Activated naive CD4-positive, alpha-beta T cell treated with anti-CD3 and anti-CD28 coated beads, Interleukin-2, amount 50 U/mL, for 24 hours (primary cell): ENCODE data around the gene DVL2.

Experiments used
- H3K27ac Mint-ChIP-seq: one replicate; pipeline ENCODE4 v1.8.0; 2021; ENCODE audit warnings: mild to moderate bottlenecking, mixed read lengths
- H3K27me3 Mint-ChIP-seq: one replicate; pipeline ENCODE4 v1.8.0; 2021; ENCODE audit warnings: mixed read lengths
- H3K36me3 Mint-ChIP-seq: one replicate; pipeline ENCODE4 v1.8.0; 2021; ENCODE audit warnings: mixed read lengths
- H3K4me1 Mint-ChIP-seq: one replicate; pipeline ENCODE4 v1.8.0; 2021; ENCODE audit warnings: mixed read lengths
- H3K4me3 Mint-ChIP-seq: one replicate; pipeline ENCODE4 v1.8.0; 2021; ENCODE audit warnings: mild to moderate bottlenecking, mixed read lengths
- H3K9me3 Mint-ChIP-seq: one replicate; pipeline ENCODE4 v1.8.0; 2021; ENCODE audit warnings: mixed read lengths

The DVL2 gene

DNA sequence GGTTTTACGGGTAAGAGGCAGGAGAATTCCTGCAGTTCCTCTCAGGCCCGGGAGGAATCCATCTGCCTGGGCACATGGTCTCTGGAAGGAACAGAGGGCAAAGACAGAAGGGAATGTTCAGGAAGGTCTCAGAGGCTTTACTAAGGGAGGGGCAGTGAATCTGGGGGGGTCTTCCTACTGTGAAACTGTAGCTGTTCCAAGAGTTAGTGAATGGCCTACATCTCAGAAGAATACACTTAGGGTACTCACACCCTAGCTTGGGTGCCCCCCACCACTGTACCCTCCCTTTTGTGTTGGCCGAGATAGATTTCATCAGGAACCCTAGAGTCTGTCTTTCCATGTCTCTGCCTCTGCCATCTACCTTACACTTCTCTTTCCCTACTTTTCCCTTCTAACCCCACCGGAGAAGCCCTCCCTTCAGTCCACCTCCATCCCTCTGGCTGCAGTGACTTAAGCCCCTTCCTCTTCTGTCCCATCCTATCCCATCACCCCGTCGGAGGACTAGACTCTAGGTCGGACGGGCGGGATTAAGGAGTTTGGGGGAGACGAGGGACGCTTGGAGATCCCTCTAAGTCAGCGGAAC lies 15.0 kb downstream of the DVL2 start:
- Mint-ChIP-seq H3K27me3 (no peaks in the 10 kb centered on the region), H3K9me3 (no peaks in the 10 kb centered on the region), H3K27ac (peak overlapping the region; percentile 92), H3K4me1 (peaks cover 64% of the 10 kb centered on the region), H3K4me3 (peak overlapping the region; percentile 92), H3K36me3 (peaks cover 4% of the 10 kb centered on the region)

DNA sequence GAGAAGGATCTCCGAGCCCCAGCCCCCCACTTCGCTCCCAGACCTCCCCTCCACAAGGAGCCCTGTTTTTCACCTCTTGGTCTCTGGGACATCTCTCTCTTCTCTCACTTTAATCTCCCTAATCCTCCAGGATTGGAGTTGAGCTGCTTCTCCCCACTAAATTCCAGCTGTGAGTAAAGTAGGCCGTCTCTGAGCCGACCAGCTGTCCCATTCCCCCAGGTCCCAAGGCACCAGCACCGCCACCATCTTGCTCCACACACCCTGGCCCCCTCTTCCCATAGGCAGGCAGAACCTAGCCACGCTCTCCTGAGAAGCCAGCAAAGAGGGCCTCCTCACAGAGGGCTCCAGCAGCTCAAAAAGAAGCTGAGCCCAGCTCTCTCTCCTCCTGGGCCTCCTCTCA lies 15.6 kb downstream of the DVL2 start:
- Mint-ChIP-seq H3K36me3 (peaks cover 2% of the 10 kb centered on the region), H3K27ac (peak overlapping the region; percentile 92), H3K4me1 (peaks cover 69% of the 10 kb centered on the region), H3K9me3 (no peaks in the 10 kb centered on the region), H3K27me3 (no peaks in the 10 kb centered on the region), H3K4me3 (peak overlapping the region; percentile 92)

DNA sequence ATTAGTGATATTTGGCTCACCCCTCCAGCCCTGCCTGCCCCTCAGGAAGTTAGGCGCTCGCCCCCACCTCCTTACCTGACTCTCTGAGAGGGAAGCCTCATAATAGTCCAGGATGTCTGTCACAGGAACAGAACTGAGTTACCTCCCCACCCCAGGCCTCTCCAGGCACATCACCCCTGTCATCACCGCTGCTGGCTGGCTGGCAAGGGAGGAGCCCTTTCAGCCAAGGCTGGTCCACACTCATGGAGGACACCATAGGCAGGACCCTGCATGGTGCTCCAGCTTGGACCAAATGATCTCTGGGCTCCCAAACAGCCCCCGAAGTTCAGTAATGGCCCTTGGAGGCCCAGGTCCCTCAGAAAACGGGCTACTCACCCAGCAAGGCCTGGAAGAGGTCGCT lies 16.2 kb downstream of the DVL2 start:
- Mint-ChIP-seq H3K9me3 (no peaks in the 10 kb centered on the region), H3K36me3 (no peaks in the 10 kb centered on the region), H3K27me3 (no peaks in the 10 kb centered on the region), H3K4me1 (peaks cover 75% of the 10 kb centered on the region), H3K27ac (peak overlapping the region; percentile 65), H3K4me3 (peak overlapping the region; percentile 74)

DNA sequence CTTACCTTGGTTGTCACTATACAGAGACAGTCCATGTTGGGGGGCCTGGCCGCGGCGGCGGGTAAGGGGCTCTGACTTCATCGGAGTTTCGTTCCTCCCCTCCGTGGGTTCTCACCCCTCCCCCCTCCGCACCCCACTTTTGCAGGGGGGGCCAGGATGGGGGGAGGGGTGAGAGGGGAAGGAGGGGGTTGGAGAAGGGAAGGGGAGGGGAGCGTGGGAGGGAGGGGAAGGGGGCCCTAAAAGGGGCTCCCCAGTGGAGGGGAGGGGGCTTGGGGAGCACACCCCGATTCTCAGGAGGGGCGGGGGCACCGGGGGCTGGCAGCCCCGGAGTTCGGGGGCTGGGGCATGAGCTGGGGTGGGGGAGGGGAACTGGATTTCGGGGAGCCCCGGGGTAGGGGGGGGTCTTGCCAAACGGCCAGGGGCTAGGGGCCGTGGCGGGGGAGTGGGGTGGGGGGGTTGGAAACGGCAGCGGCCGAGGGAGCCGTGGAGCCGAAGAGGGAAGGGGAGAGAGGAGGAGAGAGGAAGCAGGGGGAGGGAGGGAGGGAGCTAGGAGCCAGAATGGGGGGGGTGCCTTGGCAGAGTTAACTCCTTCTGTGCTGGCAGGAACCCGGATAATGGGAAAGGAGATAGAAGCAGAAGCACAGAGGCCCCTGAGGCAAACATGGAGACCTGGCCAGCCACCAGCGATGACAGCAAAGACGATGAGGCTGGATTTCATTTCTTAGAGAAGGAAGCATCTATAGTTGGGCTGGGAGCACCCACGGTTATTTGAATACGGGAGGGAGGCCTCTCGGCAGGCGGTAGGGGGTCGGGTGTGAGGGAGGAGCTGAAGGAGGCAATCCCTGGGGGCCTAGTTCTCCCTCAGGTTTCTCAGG lies 17.0 kb downstream of the DVL2 start:
- no peaks in the 10 kb centered on the region for H3K36me3 Mint-ChIP-seq
- peak overlapping the region; percentile 85 for H3K27ac Mint-ChIP-seq
- peaks cover 78% of the 10 kb centered on the region for H3K4me1 Mint-ChIP-seq
- H3K4me3 Mint-ChIP-seq: peak overlapping the region; percentile 74
- H3K27me3 Mint-ChIP-seq: no peaks in the 10 kb centered on the region
- no peaks in the 10 kb centered on the region for H3K9me3 Mint-ChIP-seq

DNA sequence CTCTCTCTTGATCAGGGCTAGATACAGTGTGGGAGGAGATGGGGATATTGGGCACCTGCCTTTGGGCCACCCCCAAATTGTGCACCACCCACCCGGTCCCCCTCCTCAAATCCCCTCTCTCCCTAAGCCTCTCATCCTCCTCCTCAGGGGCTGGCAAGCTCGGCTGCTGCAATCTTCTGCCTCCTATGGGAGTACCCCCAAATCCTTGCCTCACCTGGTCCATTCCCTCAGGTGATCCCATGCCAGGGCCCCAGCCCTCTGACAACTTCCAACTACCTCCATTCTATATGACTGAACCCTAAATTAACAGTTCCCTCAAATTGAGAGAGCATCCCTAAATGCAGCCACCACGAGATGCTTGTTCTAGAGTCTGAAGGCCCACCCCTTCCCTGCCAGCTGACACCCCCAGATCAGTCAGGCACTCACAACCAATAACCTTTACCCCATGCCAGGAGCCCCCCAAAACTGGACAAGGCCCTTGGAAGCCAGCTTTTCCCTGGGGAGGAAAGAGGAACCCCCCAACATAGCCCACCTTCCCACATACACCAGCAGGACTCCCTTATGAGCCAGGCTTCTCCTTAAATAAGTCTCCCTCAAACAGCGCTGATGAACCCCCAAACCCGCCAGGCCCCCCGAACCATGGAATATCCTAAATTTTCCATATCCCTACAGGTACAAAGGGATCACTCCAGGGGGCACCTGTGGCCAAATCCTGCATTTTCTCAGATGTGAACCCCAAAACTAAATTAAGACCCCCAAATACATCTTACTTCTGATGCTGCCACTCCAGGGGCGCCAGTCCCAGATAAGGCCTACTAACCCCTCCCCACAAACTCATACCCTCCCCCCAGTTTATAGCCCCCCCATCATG lies 17.8 kb downstream of the DVL2 start:
- peak overlapping the region; percentile 59 for H3K4me3 Mint-ChIP-seq
- H3K9me3 Mint-ChIP-seq: no peaks in the 10 kb centered on the region
- H3K27me3 Mint-ChIP-seq: no peaks in the 10 kb centered on the region
- H3K27ac Mint-ChIP-seq: peak overlapping the region; percentile 48
- H3K4me1 Mint-ChIP-seq: peaks cover 83% of the 10 kb centered on the region
- no peaks in the 10 kb centered on the region for H3K36me3 Mint-ChIP-seq

DNA sequence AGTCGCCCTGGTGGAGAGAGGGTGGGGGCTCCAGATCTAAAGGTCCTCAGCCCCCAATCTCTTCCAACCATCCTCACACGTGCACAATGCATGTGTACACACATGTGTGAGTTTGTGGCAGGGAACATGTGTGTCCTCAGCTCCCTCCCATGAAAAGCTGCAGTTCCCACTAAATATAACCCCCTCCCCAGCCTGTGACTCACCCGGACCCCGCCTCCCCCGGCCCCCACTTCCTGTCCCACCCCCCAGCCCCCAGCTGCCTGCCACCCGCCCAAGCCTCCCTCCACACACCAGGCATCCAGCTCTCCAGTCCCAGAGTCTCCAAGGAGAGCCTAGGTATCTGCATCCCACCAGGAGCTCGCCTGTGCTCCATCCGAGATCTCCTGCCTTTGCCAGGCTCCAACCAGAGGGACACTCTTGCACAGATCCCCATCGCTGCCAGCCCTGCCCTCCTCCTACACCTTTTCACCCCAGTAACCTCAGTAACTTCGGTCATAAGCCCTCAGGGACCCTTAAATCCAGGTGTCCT lies 18.6 kb downstream of the DVL2 start:
- H3K4me1 Mint-ChIP-seq: peaks cover 75% of the 10 kb centered on the region
- H3K4me3 Mint-ChIP-seq: peak overlapping the region; percentile 91
- H3K27ac Mint-ChIP-seq: peak overlapping the region; percentile 31

DNA sequence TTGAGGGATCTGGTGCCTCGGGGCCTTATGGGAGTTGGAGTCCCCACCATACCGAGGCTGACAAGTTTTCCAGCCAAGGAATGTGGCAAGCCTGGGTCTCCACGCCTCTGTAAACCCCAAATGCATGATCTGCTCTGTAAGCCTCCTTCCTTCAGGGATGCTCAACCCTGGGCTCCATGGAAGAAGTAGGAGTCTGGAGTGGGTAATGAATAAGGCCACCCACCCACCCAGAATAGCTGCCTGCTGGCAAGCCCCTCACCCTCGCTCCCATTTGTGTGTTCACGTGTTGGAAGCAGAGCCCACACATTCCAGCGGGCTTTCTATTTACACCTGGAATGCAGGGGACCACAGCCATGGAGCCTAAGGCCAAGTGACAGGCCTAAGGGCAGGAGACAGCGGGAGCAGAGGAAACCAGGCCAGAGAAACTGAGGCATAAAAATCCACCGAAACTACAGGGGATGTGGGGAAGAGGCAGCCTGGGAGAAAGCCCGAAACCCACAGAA lies 19.1 kb downstream of the DVL2 start:
- H3K4me1 Mint-ChIP-seq: peaks cover 71% of the 10 kb centered on the region
- H3K36me3 Mint-ChIP-seq: no peaks in the 10 kb centered on the region
- no peaks in the 10 kb centered on the region for H3K27me3 Mint-ChIP-seq
- H3K27ac Mint-ChIP-seq: peak overlapping the region; percentile 99
- peak overlapping the region; percentile 91 for H3K4me3 Mint-ChIP-seq
- H3K9me3 Mint-ChIP-seq: no peaks in the 10 kb centered on the region

More for the DNA sequence above, 18.6 kb downstream of the DVL2 start:
- H3K36me3 Mint-ChIP-seq: no peaks in the 10 kb centered on the region
- no peaks in the 10 kb centered on the region for H3K27me3 Mint-ChIP-seq
- H3K9me3 Mint-ChIP-seq: no peaks in the 10 kb centered on the region

DNA sequence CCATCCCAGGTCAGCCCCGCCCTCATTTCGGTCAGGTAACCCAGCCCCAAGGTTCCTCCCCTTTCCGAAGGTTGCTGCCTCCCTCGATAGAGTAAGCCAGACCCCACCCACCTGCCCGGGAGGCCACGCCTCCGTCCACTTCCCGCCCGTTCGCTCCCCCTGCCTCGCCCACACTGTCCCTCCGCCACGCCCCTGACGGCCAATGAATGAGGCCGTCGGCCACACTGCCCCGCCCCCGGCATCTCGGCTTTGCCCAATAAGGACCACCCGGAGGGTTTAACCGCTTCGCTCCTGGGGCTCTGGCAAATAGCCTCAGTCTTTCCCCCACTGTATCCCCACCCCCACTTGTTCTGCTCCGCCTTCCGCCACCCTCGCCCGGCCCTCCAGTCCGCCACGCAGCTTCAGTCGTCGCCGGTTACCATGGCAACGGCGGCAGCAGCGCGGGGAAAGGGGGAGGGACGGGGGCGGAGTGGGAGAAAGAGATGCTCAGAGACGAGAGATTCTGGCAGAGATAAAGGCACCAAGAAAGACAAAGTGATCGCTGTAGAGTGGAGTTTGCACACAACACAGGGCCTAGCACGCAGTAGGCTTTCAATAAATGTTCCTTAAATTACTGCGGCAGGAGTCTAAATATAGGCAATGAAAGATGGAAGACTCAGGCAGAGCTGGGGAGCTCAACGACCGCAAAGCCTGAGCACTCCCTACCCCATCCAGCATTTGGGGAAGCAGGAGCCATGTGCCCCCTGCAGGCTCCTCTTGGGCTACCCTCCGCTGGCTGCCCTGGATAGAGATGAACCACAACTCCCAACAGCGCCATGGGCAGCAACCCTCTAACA lies 19.8 kb downstream of the DVL2 start:
- H3K4me1 Mint-ChIP-seq: peaks cover 72% of the 10 kb centered on the region
- no peaks in the 10 kb centered on the region for H3K27me3 Mint-ChIP-seq
- no peaks in the 10 kb centered on the region for H3K36me3 Mint-ChIP-seq

DNA sequence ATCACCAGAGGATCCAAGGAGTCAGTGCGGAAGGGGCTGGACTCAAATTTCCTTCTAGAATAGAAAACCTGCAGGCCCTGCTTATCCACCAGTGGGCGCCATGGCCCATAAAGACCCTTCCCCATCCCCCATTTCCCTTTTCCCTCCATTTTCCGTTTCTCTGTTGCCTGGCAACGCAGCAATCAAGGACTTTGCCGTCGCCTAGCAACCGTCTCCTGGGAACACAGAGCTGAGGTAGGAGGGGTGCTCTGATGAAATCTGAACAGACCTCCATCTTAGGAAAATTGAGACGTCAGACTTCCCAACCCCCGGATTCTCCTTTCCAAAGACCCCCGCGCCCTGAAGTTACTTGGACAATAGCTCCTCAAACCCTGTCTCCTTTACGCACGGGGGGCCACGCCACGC lies 20.4 kb downstream of the DVL2 start:
- H3K4me3 Mint-ChIP-seq: peak overlapping the region; percentile 91
- peaks cover 66% of the 10 kb centered on the region for H3K4me1 Mint-ChIP-seq
- H3K9me3 Mint-ChIP-seq: no peaks in the 10 kb centered on the region
- H3K36me3 Mint-ChIP-seq: no peaks in the 10 kb centered on the region
- H3K27ac Mint-ChIP-seq: peak overlapping the region; percentile 99
- H3K27me3 Mint-ChIP-seq: no peaks in the 10 kb centered on the region

More for the DNA sequence above, 19.8 kb downstream of the DVL2 start:
- H3K9me3 Mint-ChIP-seq: no peaks in the 10 kb centered on the region
- peak overlapping the region; percentile 91 for H3K4me3 Mint-ChIP-seq
- peak overlapping the region; percentile 99 for H3K27ac Mint-ChIP-seq

DNA sequence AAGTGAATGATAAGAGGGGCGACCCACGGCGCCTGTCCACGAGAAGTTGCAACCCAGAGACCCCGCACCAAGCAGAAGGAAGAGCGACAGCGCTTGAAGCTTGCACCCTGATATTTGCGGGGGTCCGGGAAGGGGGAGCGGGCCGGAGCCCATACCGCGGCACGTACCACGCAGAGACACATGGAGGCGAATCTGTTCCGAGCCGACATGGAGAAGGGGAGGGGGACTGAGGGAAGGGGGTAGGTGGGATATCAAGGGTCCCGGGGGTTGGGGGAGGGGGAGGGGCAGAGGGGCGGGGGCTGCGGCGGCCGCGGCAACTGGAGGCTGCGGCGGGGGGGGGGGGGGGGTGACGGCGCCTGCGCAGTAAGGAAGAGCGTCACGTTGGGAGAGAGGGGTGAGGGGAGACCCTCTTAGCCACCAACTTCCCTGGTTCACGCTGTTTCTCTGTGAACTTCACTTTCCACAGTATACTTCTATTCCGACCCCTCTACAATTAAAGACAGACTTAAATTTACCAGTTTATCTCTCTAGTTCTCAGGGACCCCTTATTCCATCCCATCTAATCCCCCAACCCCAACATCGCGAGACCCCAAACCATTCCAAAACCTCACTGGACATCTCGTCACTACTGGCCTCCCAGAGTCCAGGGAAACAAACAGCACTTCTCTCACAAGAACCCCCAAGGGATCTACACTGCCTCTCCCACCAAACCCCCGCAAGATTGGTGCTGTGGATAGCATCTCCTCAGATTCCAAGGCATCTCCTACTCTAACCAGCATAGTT lies 22.6 kb downstream of the DVL2 start:
- Mint-ChIP-seq H3K9me3 (no peaks in the 10 kb centered on the region), H3K4me1 (peaks cover 52% of the 10 kb centered on the region), H3K4me3 (no peak overlapping the region), H3K27ac (no peak overlapping the region), H3K36me3 (no peaks in the 10 kb centered on the region), H3K27me3 (no peaks in the 10 kb centered on the region)

DNA sequence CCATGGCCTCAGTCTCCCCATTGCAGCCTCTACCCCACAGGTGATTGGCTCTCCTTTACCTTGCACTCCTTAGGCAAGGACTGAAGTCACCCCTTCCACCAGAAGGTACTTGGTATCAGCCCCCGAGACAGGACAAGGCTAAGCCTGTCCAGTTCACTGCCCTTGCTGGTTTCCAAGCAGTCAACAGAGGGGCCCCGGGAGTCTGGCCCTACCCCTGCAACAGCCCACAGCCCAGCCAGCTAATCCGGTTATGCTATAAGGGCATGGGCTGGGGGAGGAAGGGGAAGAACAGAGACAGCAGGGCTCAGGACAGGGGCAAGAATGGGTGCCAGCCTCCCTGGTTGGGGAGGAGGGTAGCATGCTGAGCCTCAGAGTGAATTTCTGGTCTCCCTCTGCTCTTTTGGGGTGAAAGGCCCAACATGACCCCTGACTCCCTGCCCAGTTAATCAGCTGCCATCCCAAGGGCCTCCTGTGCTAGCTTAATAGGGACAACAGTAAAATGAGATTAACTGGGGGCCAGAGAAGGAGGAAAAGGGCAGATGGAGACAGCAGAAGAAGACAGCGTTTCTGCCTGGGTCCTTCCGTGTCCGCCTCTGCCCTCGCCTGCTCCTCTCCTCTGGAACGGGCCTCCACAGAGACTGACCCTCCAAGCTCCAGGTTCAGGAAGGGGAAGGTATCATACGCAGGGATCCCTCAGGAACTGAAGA lies 25.4 kb downstream of the DVL2 start:
- no peak overlapping the region for H3K27ac Mint-ChIP-seq
- H3K27me3 Mint-ChIP-seq: no peaks in the 10 kb centered on the region
- H3K9me3 Mint-ChIP-seq: no peaks in the 10 kb centered on the region
- peaks cover 52% of the 10 kb centered on the region for H3K4me1 Mint-ChIP-seq
- no peaks in the 10 kb centered on the region for H3K36me3 Mint-ChIP-seq
- no peak overlapping the region for H3K4me3 Mint-ChIP-seq

DNA sequence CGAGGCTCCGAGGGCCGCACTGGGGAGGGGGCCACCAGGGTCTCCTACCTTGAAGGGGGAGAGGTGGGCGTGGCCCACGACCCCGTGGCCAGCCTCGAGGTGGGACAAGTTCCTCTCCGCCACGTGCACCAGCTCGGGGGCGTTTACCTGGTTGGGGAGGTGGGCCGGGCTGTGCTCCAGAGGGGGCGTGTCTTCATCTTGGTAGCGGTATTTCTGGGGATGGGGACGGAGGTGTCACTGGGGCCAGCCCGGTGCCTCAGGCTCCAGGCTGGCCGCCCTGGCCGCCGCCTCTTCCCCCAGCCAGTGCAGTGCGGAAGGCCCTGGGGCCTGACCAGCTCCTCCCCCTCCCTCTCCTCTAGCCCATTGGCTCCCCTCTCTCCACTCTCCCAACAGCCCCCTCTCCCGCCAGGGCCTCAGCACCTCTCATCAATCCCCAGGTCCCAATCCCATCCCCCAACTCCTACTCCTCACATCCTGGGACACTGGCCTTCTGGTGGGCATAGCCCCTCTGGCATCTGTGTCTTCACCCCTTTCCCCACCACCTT lies 26.2 kb downstream of the DVL2 start:
- peaks cover 48% of the 10 kb centered on the region for H3K4me1 Mint-ChIP-seq
- H3K27ac Mint-ChIP-seq: no peak overlapping the region
- no peak overlapping the region for H3K4me3 Mint-ChIP-seq
- H3K36me3 Mint-ChIP-seq: no peaks in the 10 kb centered on the region
- no peaks in the 10 kb centered on the region for H3K9me3 Mint-ChIP-seq
- H3K27me3 Mint-ChIP-seq: no peaks in the 10 kb centered on the region
